Mammary epithelial cell (primary cell): ENCODE data around the gene BMI1.

ENCODE experiments used
- CTCF ChIP-seq, 2 donors: IDR thresholded peaks in 1 of 2; conservative IDR thresholded peaks in 1 of 2; 2 replicates each; pipeline ENCODE4 v1.5.1; 2011 to 2012; ENCODE audit warnings: inconsistent platforms in 2 of 2, low read length in 2 of 2, mild to moderate bottlenecking in 2 of 2, control low read depth in 1 of 2, low read depth in 1 of 2; ENCODE audit not compliant: insufficient read depth in 1 of 2; ENCODE audit errors: extremely low read depth in 1 of 2
- EZH2 ChIP-seq: IDR thresholded peaks from 2 replicates; pipeline ENCODE4 v1.6.1; 2012; ENCODE audit warnings: low read length, inconsistent platforms, borderline replicate concordance

GRCh38 chr10:22301193-22301592, 19.7 kb upstream of the BMI1 start:
- TF ChIP-seq CTCF (conservative IDR thresholded peaks at IDR 0.05 in 1 of 2, IDR thresholded peaks at IDR 0.05 in 1 of 2; ENCODE audit: extremely low read depth in 1 of 2, insufficient read depth in 1 of 2, low read depth in 1 of 2, low read length in 2 of 2) (no peak), EZH2 (no peak)
